IMR-90 (cell line): Measurements from ENCODE around the gene SMARCD1.

Source experiments
- CEBPB ChIP-seq: IDR thresholded peaks from 2 replicates; pipeline ENCODE4 v1.6.1; 2012; ENCODE audit warnings: low read depth, low read length, improper control_type of control experiment
- CTCF ChIP-seq: conservative IDR thresholded peaks from 2 replicates; pipeline ENCODE4 v1.5.1; 2012; ENCODE audit warnings: mild to moderate bottlenecking, low read depth, low read length, improper control_type of control experiment
- FOS ChIP-seq: fragments of 150-350 bp; IDR thresholded peaks from 2 replicates; pipeline ENCODE4 v1.6.1; 2016; ENCODE audit warnings: low read depth, low read length
- MAZ ChIP-seq: IDR thresholded peaks from 2 replicates; pipeline ENCODE4 v1.6.1; 2012; ENCODE audit warnings: low read depth, mild to moderate bottlenecking, low read length, improper control_type of control experiment, moderate library complexity, borderline replicate concordance
- NFE2L2 ChIP-seq: fragments of 150-350 bp; IDR thresholded peaks from 2 replicates; pipeline ENCODE4 v1.6.1; 2016; ENCODE audit warnings: low read depth, mild to moderate bottlenecking, low read length
- POLR2A ChIP-seq: IDR thresholded peaks from 2 replicates; pipeline ENCODE4 v1.6.1; 2012; ENCODE audit warnings: mild to moderate bottlenecking, low read depth, low read length
- RAD21 ChIP-seq: IDR thresholded peaks from 2 replicates; pipeline ENCODE4 v1.6.1; 2012; ENCODE audit warnings: low read length, improper control_type of control experiment
- RCOR1 ChIP-seq: IDR thresholded peaks from 2 replicates; pipeline ENCODE4 v1.6.1; 2012; ENCODE audit warnings: mild to moderate bottlenecking, low read length, improper control_type of control experiment; ENCODE audit not compliant: insufficient replicate concordance
- RFX5 ChIP-seq: IDR thresholded peaks from 2 replicates; pipeline ENCODE4 v1.8.0; 2012; ENCODE audit warnings: low read depth, mild to moderate bottlenecking, low read length, moderate library complexity
- SMC3 ChIP-seq: fragments of 150-350 bp; IDR thresholded peaks from 2 replicates; pipeline ENCODE4 v1.6.1; 2016; ENCODE audit warnings: low read depth, mild to moderate bottlenecking, antibody characterized with exemption, low read length, moderate library complexity
- USF2 ChIP-seq: fragments of 150-350 bp; IDR thresholded peaks from 2 replicates; pipeline ENCODE4 v1.6.1; 2017; ENCODE audit warnings: mild to moderate bottlenecking, antibody characterized with exemption, low read length, low read depth

- TF ChIP-seq CTCF (no peak), SMC3 (no peak), RFX5 (no peak; the same call in 1 of the 2 replicates), CEBPB (no peak), POLR2A (no peak), MAZ (no peak), RAD21 (no peak), USF2 (no peak), NFE2L2 (no peak), RCOR1 (no peak), FOS (no peak)
Observed at GRCh38 chr12:50112456-50113218, 27.5 kb downstream of the SMARCD1 start.
